K562 (cell line): Measurements from ENCODE around the gene AMOTL1. TPM values are rescaled to one million over a fixed set of nuclear protein-coding genes. Genes with fewer than 3 reads are reported as not detected.

Source experiments
- ARHGAP35 ChIP-seq: fragments of 450-650 bp; IDR thresholded peaks from 2 replicates; pipeline ENCODE4 v1.6.1; 2018; ENCODE audit not compliant: partially characterized antibody
- ASH1L ChIP-seq: fragments of 450-650 bp; IDR thresholded peaks from 2 replicates; pipeline ENCODE4 v1.6.1; 2018; ENCODE audit warnings: borderline replicate concordance, mild to moderate bottlenecking, low read depth; ENCODE audit not compliant: partially characterized antibody
- CHAMP1 ChIP-seq: fragments of 450-650 bp; IDR thresholded peaks from 2 replicates; pipeline ENCODE4 v1.6.1; 2016; ENCODE audit warnings: mild to moderate bottlenecking
- CREB3 ChIP-seq: fragments of 450-650 bp; conservative IDR thresholded peaks from 2 replicates; pipeline ENCODE4 v1.6.1; 2016; ENCODE audit warnings: missing genetic modification characterization, low read depth, mild to moderate bottlenecking, missing compliant biosample characterization, moderate library complexity
- GABPA ChIP-seq: fragments of 200-800 bp; sonication (Bioruptor generic); conservative IDR thresholded peaks from 2 replicates; pipeline ENCODE4 v1.6.1; 2016; ENCODE audit warnings: low read depth, missing genetic modification characterization, missing compliant biosample characterization
- HBP1 ChIP-seq: fragments of 450-650 bp; formaldehyde crosslinking; IDR thresholded peaks from 2 replicates; pipeline ENCODE4 v1.4.0; 2022; ENCODE audit warnings: missing genetic modification characterization
- KAT2B ChIP-seq: IDR thresholded peaks from one replicate; pipeline ENCODE4 v1.6.1; 2012; ENCODE audit warnings: low read depth, mild to moderate bottlenecking, control low read depth, inconsistent platforms, low read length, moderate library complexity
- OTX1 ChIP-seq: fragments of 450-650 bp; formaldehyde crosslinking; IDR thresholded peaks from 2 replicates; pipeline ENCODE4 v1.4.0; 2022; ENCODE audit warnings: mild to moderate bottlenecking
- POLR2B ChIP-seq: fragments of 450-650 bp; IDR thresholded peaks from 2 replicates; pipeline ENCODE4 v1.6.1; 2018; ENCODE audit warnings: low read depth; ENCODE audit not compliant: partially characterized antibody
- SFPQ ChIP-seq: fragments of 200-400 bp; formaldehyde crosslinking; IDR thresholded peaks from 2 replicates; pipeline ENCODE4 v1.6.1; 2017; ENCODE audit warnings: mild to moderate bottlenecking, low read depth, low read length, moderate library complexity
- SP2 ChIP-seq: IDR thresholded peaks from 2 replicates; pipeline ENCODE4 v1.6.1; 2011; ENCODE audit warnings: mild to moderate bottlenecking, low read depth, low read length, moderate library complexity; ENCODE audit not compliant: poor library complexity, severe bottlenecking; ENCODE audit errors: extremely low read depth
- TAF9B ChIP-seq: fragments of 450-650 bp; IDR thresholded peaks from 2 replicates; pipeline ENCODE4 v1.6.1; 2018; ENCODE audit warnings: mild to moderate bottlenecking; ENCODE audit not compliant: partially characterized antibody
- TSC22D4 ChIP-seq: fragments of 450-650 bp; IDR thresholded peaks from 2 replicates; pipeline ENCODE4 v1.6.1; 2016; ENCODE audit warnings: missing genetic modification characterization, missing biosample characterization, control low read depth
- ZNF175 ChIP-seq: fragments of 200-800 bp; sonication (Bioruptor generic); IDR thresholded peaks from 2 replicates; pipeline ENCODE4 v1.6.1; 2016; ENCODE audit warnings: low read depth, mild to moderate bottlenecking, missing genetic modification characterization, missing compliant biosample characterization
- ZNF561 ChIP-seq: fragments of 450-650 bp; formaldehyde crosslinking; conservative IDR thresholded peaks from 2 replicates; pipeline ENCODE4 v1.4.0; 2020; ENCODE audit warnings: mild to moderate bottlenecking, moderate library complexity
- ZNF639 ChIP-seq, 2 experiments: fragments of 200-800 bp in 1 of 2; sonication (Bioruptor generic) in 1 of 2; sonication (generic) in 1 of 2; formaldehyde crosslinking in 1 of 2; IDR thresholded peaks in 1 of 2; conservative IDR thresholded peaks in 1 of 2; 2 replicates each; pipeline versions ENCODE4 v1.5.0 to v1.6.1; 2016 to 2020; ENCODE audit warnings: missing compliant biosample characterization in 1 of 2, missing genetic modification characterization in 1 of 2, missing genetic modification reagents in 1 of 2
- polyA plus RNA-seq, 8 experiments: library from polyadenylated mRNA; depleted of rRNA in 4 of 8; stranded (reverse) in 5 of 8; unstranded in 3 of 8; fragments of >200 nt; fragmentation: Nextera tagmentation in 2 of 8; fragmentation: Illumina TruSeq in 1 of 8; extraction: Ambion mirVana in 2 of 8; extraction: Trizol in 1 of 8; gene quantifications; 2 replicates each; pipeline versions ENCODE4 v1.2.1 to v1.2.3, GENCODE V29; 2011 to 2014; ENCODE audit warnings: inconsistent platforms in 1 of 8, missing spikeins in 1 of 8
- total RNA-seq, 7 experiments: library from RNA; depleted of rRNA in 6 of 7; stranded (reverse); fragments of >200 nt in 6 of 7; fragmentation: Illumina TruSeq in 2 of 7; extraction: Trizol in 2 of 7; gene quantifications; 2 replicates each; pipeline versions ENCODE4 v1.2.1 to v1.2.3, GENCODE V29; 2011 to 2021; ENCODE audit warnings: low replicate concordance in 1 of 7

Gene AMOTL1
- total and polyA plus RNA-seq, 9 of the 15 experiments (the other 6 are each of a cell fraction or from before 2014, with no cell fraction given) = 4.0 to 35.4 (median 14.0) TPM

- TF ChIP-seq HBP1 (no peak), SFPQ (no peak), OTX1 (CRISPR knock-in tag) (no peak), POLR2B (no peak), GABPA (tag) (peak; percentile 47; the same call in 1 of the 2 replicates), TSC22D4 (tag) (no peak), CREB3 (tag) (no peak), TAF9B (no peak), ZNF561 (CRISPR knock-in tag) (no peak), ZNF639 (CRISPR knock-in tag; conservative IDR thresholded peaks at IDR 0.05 in 1 of 2, IDR thresholded peaks at IDR 0.05 in 1 of 2) (peak in 1 of 2 experiments; percentile 42; a peak in 1 of 4 replicates), KAT2B (no peak), ARHGAP35 (no peak), ZNF175 (CRISPR knock-in tag) (peak; percentile 61; the same call in 1 of the 2 replicates), SP2 (no peak), CHAMP1 (no peak), ASH1L (no peak)
Measured at GRCh38 chr11:94876645-94877442, 108.7 kb downstream of the AMOTL1 start (continued).
